K562 (cell line): ENCODE results near the gene WDR20. TPM values are rescaled to one million over a fixed set of nuclear protein-coding genes. Genes with fewer than 3 reads are reported as not detected.

Experiments used
- ATF1 ChIP-seq, 2 experiments: fragments of 450-650 bp in 1 of 2; IDR thresholded peaks; 2 replicates each; pipeline ENCODE4 v1.6.1; 2016; ENCODE audit warnings: missing compliant biosample characterization in 1 of 2, missing genetic modification characterization in 1 of 2
- CBX5 ChIP-seq: IDR thresholded peaks from 2 replicates; pipeline ENCODE4 v1.6.1; 2014; ENCODE audit warnings: low read depth, borderline replicate concordance
- EHMT2 ChIP-seq: fragments of 450-650 bp; IDR thresholded peaks from 2 replicates; pipeline ENCODE4 v1.6.1; 2018; ENCODE audit warnings: antibody characterized with exemption
- HMBOX1 ChIP-seq: sonication (generic); IDR thresholded peaks from 2 replicates; pipeline ENCODE4 v1.6.1; 2016
- HNRNPL ChIP-seq: fragments of 200-400 bp; formaldehyde crosslinking; IDR thresholded peaks from 2 replicates; pipeline ENCODE4 v1.6.1; 2017; ENCODE audit warnings: low read depth, mild to moderate bottlenecking, low read length
- JUN ChIP-seq, 2 experiments: sonication (generic) in 1 of 2; formaldehyde crosslinking in 1 of 2; IDR thresholded peaks; 2 replicates each; pipeline versions ENCODE4 v1.6.1 to v1.8.0; 2012 to 2022; ENCODE audit warnings: borderline replicate concordance in 2 of 2, mild to moderate bottlenecking in 2 of 2, improper control_type of control experiment in 1 of 2, low read depth in 1 of 2, low read length in 1 of 2, missing genetic modification reagents in 1 of 2
- MBD1 ChIP-seq: fragments of 250-450 bp; sonication (Bioruptor Pico); IDR thresholded peaks from 2 replicates; pipeline ENCODE4 v1.8.0; 2022; ENCODE audit warnings: inconsistent platforms
- MTA2 ChIP-seq: fragments of 450-650 bp; IDR thresholded peaks from 2 replicates; pipeline ENCODE4 v1.6.1; 2016; ENCODE audit warnings: low read depth
- NFYB ChIP-seq: IDR thresholded peaks from 2 replicates; pipeline ENCODE4 v1.6.1; 2011; ENCODE audit warnings: mild to moderate bottlenecking, moderate library complexity; ENCODE audit not compliant: insufficient read length; ENCODE audit errors: extremely low read depth
- PHB ChIP-seq: fragments of 250-450 bp; sonication (Bioruptor Pico); IDR thresholded peaks from 2 replicates; pipeline ENCODE4 v1.5.0; 2021
- POLR2AphosphoS2 ChIP-seq: IDR thresholded peaks from 2 replicates; pipeline ENCODE4 v1.6.1; 2012; ENCODE audit warnings: low read length, improper control_type of control experiment
- RBM14 ChIP-seq: fragments of 200-400 bp; formaldehyde crosslinking; IDR thresholded peaks from 2 replicates; pipeline ENCODE4 v1.6.1; 2018; ENCODE audit warnings: low read depth, mild to moderate bottlenecking, low read length, moderate library complexity, borderline replicate concordance; ENCODE audit not compliant: insufficient read depth
- SMAD3 ChIP-seq: fragments of 450-650 bp; formaldehyde crosslinking; conservative IDR thresholded peaks from 2 replicates; pipeline ENCODE4 v1.4.0; 2020; ENCODE audit warnings: mild to moderate bottlenecking
- ZBED1 ChIP-seq: IDR thresholded peaks from 2 replicates; pipeline ENCODE4 v1.6.1; 2014
- ZNF512 ChIP-seq: IDR thresholded peaks from 2 replicates; pipeline ENCODE4 v1.6.1; 2016; ENCODE audit warnings: missing genetic modification characterization, missing compliant biosample characterization
- ZNF639 ChIP-seq, 2 experiments: fragments of 200-800 bp in 1 of 2; sonication (Bioruptor generic) in 1 of 2; sonication (generic) in 1 of 2; formaldehyde crosslinking in 1 of 2; IDR thresholded peaks in 1 of 2; conservative IDR thresholded peaks in 1 of 2; 2 replicates each; pipeline versions ENCODE4 v1.5.0 to v1.6.1; 2016 to 2020; ENCODE audit warnings: missing compliant biosample characterization in 1 of 2, missing genetic modification characterization in 1 of 2, missing genetic modification reagents in 1 of 2
- ZNF707 ChIP-seq: fragments of 250-450 bp; sonication (Bioruptor Pico); conservative IDR thresholded peaks from 2 replicates; pipeline ENCODE4 v1.8.0; 2022; ENCODE audit warnings: inconsistent platforms, mild to moderate bottlenecking, moderate library complexity
- polyA plus RNA-seq, 8 experiments: library from polyadenylated mRNA; depleted of rRNA in 4 of 8; stranded (reverse) in 5 of 8; unstranded in 3 of 8; fragments of >200 nt; fragmentation: Nextera tagmentation in 2 of 8; fragmentation: Illumina TruSeq in 1 of 8; extraction: Ambion mirVana in 2 of 8; extraction: Trizol in 1 of 8; gene quantifications; 2 replicates each; pipeline versions ENCODE4 v1.2.1 to v1.2.3, GENCODE V29; 2011 to 2014; ENCODE audit warnings: inconsistent platforms in 1 of 8, missing spikeins in 1 of 8
- total RNA-seq, 7 experiments: library from RNA; depleted of rRNA in 6 of 7; stranded (reverse); fragments of >200 nt in 6 of 7; fragmentation: Illumina TruSeq in 2 of 7; extraction: Trizol in 2 of 7; gene quantifications; 2 replicates each; pipeline versions ENCODE4 v1.2.1 to v1.2.3, GENCODE V29; 2011 to 2021; ENCODE audit warnings: low replicate concordance in 1 of 7
- TF ChIP-seq, protein P1 (sequence below), 2 experiments: fragments of 150-350 bp in 1 of 2; IDR thresholded peaks; 2 replicates each; pipeline ENCODE4 v1.6.1; 2012 to 2016; ENCODE audit warnings: low read depth in 2 of 2, low read length in 2 of 2, mild to moderate bottlenecking in 1 of 2, moderate library complexity in 1 of 2

Gene WDR20
- total and polyA plus RNA-seq, 9 of the 15 experiments (the other 6 are each of a cell fraction or from before 2014, with no cell fraction given), result 7.0 to 15.3 (median 11.8) TPM

- TF ChIP-seq EHMT2 (no peak), NFYB (no peak), RBM14 (no peak), HMBOX1 (no peak), JUN (IDR thresholded peaks at IDR 0.05; ENCODE audit: borderline replicate concordance, low read depth, low read length) (no peak), JUN (CRISPR knock-in tag; IDR thresholded peaks at IDR 0.05; ENCODE audit: borderline replicate concordance) (no peak), ZNF639 (CRISPR knock-in tag; conservative IDR thresholded peaks at IDR 0.05 in 1 of 2, IDR thresholded peaks at IDR 0.05 in 1 of 2) (no peak), HNRNPL (no peak), MTA2 (no peak), ATF1 (CRISPR knock-in tag; IDR thresholded peaks at IDR 0.05) (no peak), ATF1 (tag; IDR thresholded peaks at IDR 0.05) (no peak), POLR2AphosphoS2 (no peak), CBX5 (no peak), ZNF512 (tag) (no peak), SMAD3 (CRISPR knock-in tag) (no peak), ZBED1 (no peak), ZNF707 (CRISPR knock-in tag) (no peak), PHB (CRISPR knock-in tag) (no peak), MBD1 (CRISPR knock-in tag) (no peak)
- TF ChIP-seq, protein P1, sequence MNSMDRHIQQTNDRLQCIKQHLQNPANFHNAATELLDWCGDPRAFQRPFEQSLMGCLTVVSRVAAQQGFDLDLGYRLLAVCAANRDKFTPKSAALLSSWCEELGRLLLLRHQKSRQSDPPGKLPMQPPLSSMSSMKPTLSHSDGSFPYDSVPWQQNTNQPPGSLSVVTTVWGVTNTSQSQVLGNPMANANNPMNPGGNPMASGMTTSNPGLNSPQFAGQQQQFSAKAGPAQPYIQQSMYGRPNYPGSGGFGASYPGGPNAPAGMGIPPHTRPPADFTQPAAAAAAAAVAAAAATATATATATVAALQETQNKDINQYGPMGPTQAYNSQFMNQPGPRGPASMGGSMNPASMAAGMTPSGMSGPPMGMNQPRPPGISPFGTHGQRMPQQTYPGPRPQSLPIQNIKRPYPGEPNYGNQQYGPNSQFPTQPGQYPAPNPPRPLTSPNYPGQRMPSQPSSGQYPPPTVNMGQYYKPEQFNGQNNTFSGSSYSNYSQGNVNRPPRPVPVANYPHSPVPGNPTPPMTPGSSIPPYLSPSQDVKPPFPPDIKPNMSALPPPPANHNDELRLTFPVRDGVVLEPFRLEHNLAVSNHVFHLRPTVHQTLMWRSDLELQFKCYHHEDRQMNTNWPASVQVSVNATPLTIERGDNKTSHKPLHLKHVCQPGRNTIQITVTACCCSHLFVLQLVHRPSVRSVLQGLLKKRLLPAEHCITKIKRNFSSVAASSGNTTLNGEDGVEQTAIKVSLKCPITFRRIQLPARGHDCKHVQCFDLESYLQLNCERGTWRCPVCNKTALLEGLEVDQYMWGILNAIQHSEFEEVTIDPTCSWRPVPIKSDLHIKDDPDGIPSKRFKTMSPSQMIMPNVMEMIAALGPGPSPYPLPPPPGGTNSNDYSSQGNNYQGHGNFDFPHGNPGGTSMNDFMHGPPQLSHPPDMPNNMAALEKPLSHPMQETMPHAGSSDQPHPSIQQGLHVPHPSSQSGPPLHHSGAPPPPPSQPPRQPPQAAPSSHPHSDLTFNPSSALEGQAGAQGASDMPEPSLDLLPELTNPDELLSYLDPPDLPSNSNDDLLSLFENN (IDR thresholded peaks at IDR 0.05; ENCODE audit: low read depth in 2 of 2, low read length in 2 of 2), result no peak
These were observed 108.4 kb downstream of the WDR20 start (continued) for GRCh38 chr14:102248121-102248520.
